CD4-positive, CD25-positive, alpha-beta regulatory T cell (primary cell): Measurements from ENCODE around the gene PPP1R13B. TPM values are rescaled to one million over a fixed set of nuclear protein-coding genes. Genes with fewer than 3 reads are reported as not detected.

Source experiments
- ATAC-seq, 2 donors: fragments of 150-1000 bp; cut with Tn5 transposase; one replicate each; pipeline ENCODE4 v1.10.0; 2021; ENCODE audit warnings: low read depth in 2 of 2, moderate number of reproducible peaks in 2 of 2, moderate library complexity in 1 of 2
- DNase-seq, 3 donors: peaks; one replicate each; pipeline versions ENCODE4 v3.0.0 to v3.0.0-alpha.2; 2012 to 2022; ENCODE audit warnings: mixed read lengths in 1 of 3
- H3K27ac ChIP-seq: one replicate; pipeline ENCODE4 v1.7.0; 2013; ENCODE audit warnings: mild to moderate bottlenecking, low read length; ENCODE audit not compliant: insufficient read depth, poor library complexity, severe bottlenecking
- H3K27me3 ChIP-seq: one replicate; pipeline ENCODE4 v1.7.0; 2013; ENCODE audit warnings: low read length; ENCODE audit not compliant: control insufficient read depth, insufficient read depth
- H3K36me3 ChIP-seq: one replicate; pipeline ENCODE4 v1.7.0; 2013; ENCODE audit warnings: mild to moderate bottlenecking, low read length, moderate library complexity; ENCODE audit not compliant: control insufficient read depth, insufficient read depth
- H3K4me1 ChIP-seq: 2 replicates; pipeline ENCODE4 v1.7.0; 2013; ENCODE audit warnings: mild to moderate bottlenecking, low read length; ENCODE audit not compliant: insufficient read depth, control insufficient read depth, poor library complexity, severe bottlenecking
- H3K4me3 ChIP-seq: one replicate; pipeline ENCODE4 v1.7.0; 2013; ENCODE audit warnings: low read depth, mild to moderate bottlenecking, low read length, moderate library complexity
- H3K9me3 ChIP-seq, 2 experiments: 1 replicate in 1 of 2; 2 replicates in 1 of 2; pipeline ENCODE4 v1.7.0; 2013; ENCODE audit warnings: low read length in 2 of 2, mild to moderate bottlenecking in 1 of 2, moderate library complexity in 1 of 2; ENCODE audit not compliant: control insufficient read depth in 2 of 2
- H3K27ac Mint-ChIP-seq, 3 donors: one replicate each; pipeline ENCODE4 v1.8.0; 2020 to 2022; ENCODE audit warnings: mild to moderate bottlenecking in 3 of 3, mixed read lengths in 3 of 3, moderate library complexity in 2 of 3
- H3K27me3 Mint-ChIP-seq: one replicate; pipeline ENCODE4 v1.8.0; 2022; ENCODE audit warnings: mild to moderate bottlenecking, mixed read lengths
- H3K36me3 Mint-ChIP-seq: one replicate; pipeline ENCODE4 v1.8.0; 2020; ENCODE audit warnings: mixed read lengths
- H3K4me1 Mint-ChIP-seq, 4 donors: one replicate each; pipeline ENCODE4 v1.8.0; 2020 to 2022; ENCODE audit warnings: mixed read lengths in 4 of 4, mild to moderate bottlenecking in 1 of 4
- H3K4me3 Mint-ChIP-seq, 4 donors: one replicate each; pipeline ENCODE4 v1.8.0; 2020 to 2022; ENCODE audit warnings: mild to moderate bottlenecking in 4 of 4, mixed read lengths in 4 of 4, moderate library complexity in 3 of 4
- H3K9me3 Mint-ChIP-seq, 7 donors: one replicate each; pipeline ENCODE4 v1.8.0; 2020 to 2022; ENCODE audit warnings: mixed read lengths in 7 of 7, mild to moderate bottlenecking in 3 of 7, moderate library complexity in 2 of 7
- polyA plus RNA-seq, 4 donors: library from polyadenylated mRNA; unstranded; fragments of 300-500 nt; fragmentation: Illumina TruSeq; gene quantifications; one replicate each; pipeline ENCODE4 v1.2.3, GENCODE V29; 2021
- total RNA-seq: library from RNA; stranded (reverse); gene quantifications from one replicate; pipeline ENCODE4 v1.2.3, GENCODE V29; 2022

Gene PPP1R13B
- total and polyA plus RNA-seq, 5 donors from 2014 or later: 1.5 to 21.5 (median 3.0) TPM

DNA sequence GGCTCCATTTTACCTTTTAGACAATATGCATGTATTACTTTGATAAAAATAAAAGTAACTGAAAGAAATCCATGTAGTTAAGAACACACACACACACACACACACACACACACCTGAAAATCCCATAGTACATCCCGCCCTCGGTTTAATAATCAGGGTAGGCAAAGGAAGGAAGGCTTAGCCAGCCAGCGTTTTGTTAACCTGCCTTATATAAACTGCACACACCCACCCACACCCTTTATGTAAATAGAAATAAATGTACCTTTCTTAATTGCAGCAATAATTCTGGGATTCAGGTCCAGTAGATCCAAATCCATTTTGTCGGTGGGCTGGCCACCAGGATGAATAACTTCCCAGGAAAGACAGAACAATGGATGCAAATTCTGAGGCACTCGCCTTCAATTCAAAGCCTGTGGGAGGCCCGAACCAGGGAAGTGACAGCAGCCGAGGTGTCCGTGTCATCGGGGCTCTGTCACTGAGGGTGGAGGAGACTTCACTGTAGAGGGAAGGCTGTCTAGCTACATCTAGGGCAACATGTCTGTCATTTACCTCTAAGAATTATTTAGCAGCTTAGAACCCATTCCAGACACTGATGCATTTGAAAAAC is 136.5 kb downstream of the PPP1R13B start:
- peaks cover 0 to 22% (median 8%) of the 10 kb centered on the region in 4 donors for H3K4me1 Mint-ChIP-seq
- peaks cover 7% of the 10 kb centered on the region for H3K4me1 ChIP-seq
- no peaks in the 10 kb centered on the region for H3K27me3 ChIP-seq
- peaks cover 0 to 2% (median 0%) of the 10 kb centered on the region in 7 donors for H3K9me3 Mint-ChIP-seq
- no peaks in the 10 kb centered on the region for H3K36me3 ChIP-seq
- no peak for ATAC-seq
- H3K27me3 Mint-ChIP-seq: no peaks in the 10 kb centered on the region
- no peaks in the 10 kb centered on the region for H3K9me3 ChIP-seq
- H3K4me3 Mint-ChIP-seq: peak overlapping the region in 2 of 4 donors; percentile 68 to 81
- DNase-seq: no peak
- H3K36me3 Mint-ChIP-seq: no peaks in the 10 kb centered on the region
- no peak overlapping the region for H3K4me3 ChIP-seq
- H3K27ac Mint-ChIP-seq: no peak overlapping the region
- no peak overlapping the region for H3K27ac ChIP-seq

DNA sequence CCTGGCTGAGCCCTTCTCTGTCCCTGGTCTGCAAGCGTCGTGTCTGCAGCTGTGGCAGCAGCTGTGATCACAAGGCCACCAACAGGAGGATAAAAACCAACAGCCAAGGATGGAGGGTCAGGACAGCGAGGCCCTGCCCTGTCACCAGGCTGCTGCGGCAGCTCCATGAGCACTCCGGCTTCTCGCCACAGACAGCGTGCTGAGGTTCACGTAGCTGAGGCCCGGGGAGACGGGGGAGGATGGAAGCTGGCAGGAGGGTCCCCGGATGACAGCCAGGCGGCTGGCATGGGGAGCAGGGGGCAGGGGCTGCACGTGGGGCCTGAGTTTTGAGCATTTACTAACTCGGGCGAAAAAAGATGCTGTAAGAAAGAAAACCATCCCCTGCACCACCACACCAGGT is 137.6 kb downstream of the PPP1R13B start:
- Mint-ChIP-seq H3K4me3 (no peak overlapping the region), H3K9me3 (peaks cover 0 to 2% (median 0%) of the 10 kb centered on the region in 7 donors), H3K4me1 (peaks cover 0 to 18% (median 4%) of the 10 kb centered on the region in 4 donors), H3K36me3 (no peaks in the 10 kb centered on the region), H3K27ac (peak overlapping the region in 2 of 3 donors; percentile 4 to 69), H3K27me3 (no peaks in the 10 kb centered on the region)
- DNase-seq (no peak), ATAC-seq (no peak)
- Histone ChIP-seq H3K27me3 (no peaks in the 10 kb centered on the region), H3K27ac (no peak overlapping the region), H3K36me3 (no peaks in the 10 kb centered on the region), H3K4me1 (peaks cover 7% of the 10 kb centered on the region), H3K9me3 (no peaks in the 10 kb centered on the region), H3K4me3 (no peak overlapping the region)

DNA sequence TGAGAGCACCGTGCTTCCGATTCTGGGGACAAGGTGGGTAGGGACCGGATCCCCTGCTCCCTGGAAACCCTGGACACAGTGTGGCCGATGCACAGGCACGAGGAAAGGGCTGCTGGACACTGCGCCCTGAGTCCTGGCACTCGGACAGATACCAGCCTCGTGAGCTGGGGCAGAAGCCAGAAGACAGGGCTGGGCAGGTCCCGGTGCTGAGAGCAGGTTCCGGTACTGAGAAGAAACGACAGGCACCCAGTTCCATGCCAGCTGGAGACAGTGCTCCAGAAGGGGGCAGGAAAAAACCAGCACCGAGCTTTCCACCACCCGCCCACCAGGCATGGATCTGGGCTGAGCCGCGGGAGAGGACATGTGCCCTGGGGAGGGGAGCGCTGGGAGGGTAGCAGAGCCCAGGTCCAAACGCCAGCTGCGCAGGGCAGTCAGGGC is 138.6 kb downstream of the PPP1R13B start:
- Histone ChIP-seq H3K27ac (no peak overlapping the region), H3K4me3 (no peak overlapping the region), H3K9me3 (no peaks in the 10 kb centered on the region), H3K4me1 (no peaks in the 10 kb centered on the region), H3K27me3 (no peaks in the 10 kb centered on the region), H3K36me3 (peaks cover 4% of the 10 kb centered on the region)
- peak overlapping the region in 1 of 3 donors; percentile 17 for H3K27ac Mint-ChIP-seq
- peaks cover 0 to 2% (median 0%) of the 10 kb centered on the region in 7 donors for H3K9me3 Mint-ChIP-seq
- no peak for ATAC-seq
- DNase-seq: no peak
- H3K36me3 Mint-ChIP-seq: peaks cover 2% of the 10 kb centered on the region
- peaks cover 0 to 16% (median 6%) of the 10 kb centered on the region in 4 donors for H3K4me1 Mint-ChIP-seq
- H3K4me3 Mint-ChIP-seq: peak overlapping the region in 1 of 4 donors; percentile 35
- no peaks in the 10 kb centered on the region for H3K27me3 Mint-ChIP-seq

DNA sequence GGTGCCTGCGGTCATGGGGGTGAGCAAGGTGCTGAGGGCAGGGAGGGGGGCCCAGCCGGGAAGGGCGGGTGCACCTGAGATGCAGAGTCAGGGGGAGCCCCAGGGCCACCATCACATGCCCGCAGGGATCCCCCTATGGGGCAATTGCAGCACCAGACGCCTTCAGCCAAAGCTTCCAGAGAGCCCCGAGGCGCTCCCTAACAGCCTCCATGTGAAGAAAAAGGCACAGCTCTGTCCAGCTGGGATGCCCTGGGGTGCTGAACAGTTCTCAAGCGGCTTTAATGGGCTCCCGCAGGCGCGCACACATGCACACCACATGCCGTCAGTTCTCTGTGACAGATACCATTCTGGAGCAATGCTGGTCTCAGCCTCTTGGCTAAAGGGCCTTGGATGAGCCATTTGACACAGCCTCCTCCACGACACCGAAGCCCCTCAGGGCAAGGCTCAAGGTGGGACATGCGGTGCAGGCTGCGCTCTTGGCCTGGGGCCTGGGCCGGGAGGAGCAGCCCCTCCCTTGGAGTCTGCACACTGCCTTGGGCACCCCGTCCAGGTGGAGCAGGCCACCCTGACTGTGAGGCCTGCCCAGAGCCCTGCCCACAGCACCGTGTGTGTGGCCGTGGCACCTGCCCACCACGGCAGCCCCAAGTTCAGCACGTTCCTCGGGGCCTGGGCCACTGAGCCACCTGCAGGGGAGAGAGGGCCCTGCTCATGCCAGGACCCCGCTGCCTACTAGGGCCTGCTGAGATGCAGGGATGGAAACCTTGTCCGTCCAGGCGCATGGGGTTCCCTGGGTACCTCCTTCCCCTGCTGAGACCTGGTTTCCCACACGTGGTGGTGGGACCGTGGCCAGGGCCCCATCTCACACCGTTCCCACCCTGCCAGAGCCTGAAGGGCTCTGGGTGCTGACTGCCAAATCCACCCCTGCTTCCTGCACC is 139.8 kb downstream of the PPP1R13B start:
- no peaks in the 10 kb centered on the region for H3K27me3 Mint-ChIP-seq
- DNase-seq: no peak
- Histone ChIP-seq H3K36me3 (peaks cover 11% of the 10 kb centered on the region), H3K27me3 (no peaks in the 10 kb centered on the region), H3K27ac (no peak overlapping the region), H3K4me1 (no peaks in the 10 kb centered on the region), H3K9me3 (no peaks in the 10 kb centered on the region), H3K4me3 (no peak overlapping the region)
- no peak overlapping the region for H3K4me3 Mint-ChIP-seq
- H3K36me3 Mint-ChIP-seq: peaks cover 11% of the 10 kb centered on the region
- H3K4me1 Mint-ChIP-seq: peaks cover 0 to 13% (median 6%) of the 10 kb centered on the region in 4 donors
- H3K27ac Mint-ChIP-seq: peak overlapping the region in 1 of 3 donors; percentile 62
- H3K9me3 Mint-ChIP-seq: peaks cover 0 to 3% (median 0%) of the 10 kb centered on the region in 7 donors
- ATAC-seq: no peak

DNA sequence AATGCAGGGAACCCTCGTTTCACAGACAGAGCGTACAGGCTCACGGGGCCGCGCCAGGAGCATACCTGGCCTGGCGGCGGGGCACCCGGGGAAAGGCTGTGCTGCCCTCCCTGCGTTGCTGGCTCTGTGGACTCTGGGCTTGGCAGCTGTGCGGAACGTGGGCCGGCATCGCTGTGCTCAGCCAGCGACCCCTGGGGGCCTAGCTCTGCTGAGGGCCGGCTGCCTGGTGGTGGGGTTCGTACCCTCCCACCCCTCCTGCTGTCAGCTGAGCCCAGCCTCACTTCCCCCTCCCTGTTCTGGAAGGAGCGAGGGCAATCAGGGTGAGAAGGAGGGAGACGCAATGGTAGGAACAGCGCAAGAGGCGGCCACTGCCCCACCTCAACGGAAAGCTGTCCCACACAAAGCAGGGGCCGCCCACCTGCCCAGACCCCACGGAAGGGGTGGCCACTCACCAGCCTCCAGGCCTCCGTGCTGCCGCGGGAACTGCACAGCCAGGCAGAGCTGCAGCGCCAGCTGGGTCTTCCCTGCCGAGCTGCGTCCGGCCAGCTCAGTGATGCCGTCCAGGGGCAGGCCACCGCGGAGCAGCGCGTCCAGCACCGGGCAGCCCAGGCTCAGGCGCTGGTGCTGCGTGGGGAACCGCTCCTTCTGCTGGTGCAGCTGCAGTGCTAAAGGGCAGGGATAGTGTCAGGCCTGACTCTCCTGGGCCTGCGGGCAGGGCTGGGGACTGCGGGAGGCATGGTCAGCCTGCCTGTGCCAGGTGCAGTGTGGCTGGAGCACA is 140.6 kb downstream of the PPP1R13B start:
- no peaks in the 10 kb centered on the region for H3K27me3 ChIP-seq
- ATAC-seq: no peak
- no peaks in the 10 kb centered on the region for H3K4me1 ChIP-seq
- H3K27ac Mint-ChIP-seq: no peak overlapping the region
- H3K27me3 Mint-ChIP-seq: no peaks in the 10 kb centered on the region
- peaks cover 16% of the 10 kb centered on the region for H3K36me3 ChIP-seq
- H3K9me3 ChIP-seq: no peaks in the 10 kb centered on the region
- no peak for DNase-seq
- no peak overlapping the region for H3K27ac ChIP-seq
- peaks cover 0 to 3% (median 0%) of the 10 kb centered on the region in 7 donors for H3K9me3 Mint-ChIP-seq
- H3K4me3 Mint-ChIP-seq: no peak overlapping the region
- peaks cover 11% of the 10 kb centered on the region for H3K36me3 Mint-ChIP-seq
- H3K4me1 Mint-ChIP-seq: peaks cover 0 to 13% (median 6%) of the 10 kb centered on the region in 4 donors
- H3K4me3 ChIP-seq: no peak overlapping the region

DNA sequence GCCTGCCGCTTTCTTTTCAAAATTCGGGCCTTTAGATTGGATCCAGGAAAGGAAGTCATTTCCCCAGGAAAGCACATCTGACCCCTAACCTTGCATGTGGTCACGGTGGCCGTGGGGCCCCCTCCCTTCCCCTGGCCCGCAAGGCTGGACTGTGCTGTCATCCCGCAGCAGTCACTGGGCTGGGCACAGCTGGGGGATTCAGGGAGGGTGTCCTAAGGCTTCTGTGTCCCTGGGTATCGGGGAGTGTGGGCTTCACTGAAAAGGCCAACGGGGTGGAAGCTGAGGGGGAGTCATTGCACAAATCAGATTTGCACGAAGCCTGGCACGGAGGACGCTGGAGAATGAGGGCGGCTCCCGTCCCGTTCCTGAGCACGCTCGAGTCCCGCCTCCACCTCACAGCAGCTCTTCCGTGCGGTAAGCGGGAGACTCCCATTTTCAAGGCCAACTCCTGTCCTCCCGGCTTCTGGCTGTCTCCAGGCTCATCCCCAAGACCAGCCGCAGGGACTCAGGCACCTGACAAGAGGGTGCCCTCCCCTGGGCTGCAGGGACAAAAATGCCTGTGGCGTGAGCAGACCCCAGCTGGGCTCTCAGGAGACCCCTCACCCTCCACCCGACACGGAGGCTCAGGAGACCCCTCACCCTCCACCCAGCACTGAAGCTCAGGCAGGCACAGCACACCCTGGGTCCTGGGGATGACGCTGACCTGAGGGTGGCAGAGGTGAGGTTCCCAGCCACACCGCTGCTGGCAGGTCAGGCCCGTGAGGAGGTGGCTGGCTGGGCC is 141.7 kb downstream of the PPP1R13B start:
- ATAC-seq (no peak), DNase-seq (no peak)
- H3K27ac ChIP-seq: no peak overlapping the region
- no peaks in the 10 kb centered on the region for H3K27me3 ChIP-seq
- Mint-ChIP-seq H3K27ac (no peak overlapping the region), H3K4me3 (no peak overlapping the region), H3K27me3 (no peaks in the 10 kb centered on the region), H3K36me3 (peaks cover 11% of the 10 kb centered on the region), H3K9me3 (peaks cover 0 to 1% (median 0%) of the 10 kb centered on the region in 7 donors), H3K4me1 (peaks cover 0 to 6% (median 3%) of the 10 kb centered on the region in 4 donors)
- no peak overlapping the region for H3K4me3 ChIP-seq
- H3K9me3 ChIP-seq: no peaks in the 10 kb centered on the region
- H3K4me1 ChIP-seq: no peaks in the 10 kb centered on the region
- H3K36me3 ChIP-seq: peaks cover 16% of the 10 kb centered on the region

DNA sequence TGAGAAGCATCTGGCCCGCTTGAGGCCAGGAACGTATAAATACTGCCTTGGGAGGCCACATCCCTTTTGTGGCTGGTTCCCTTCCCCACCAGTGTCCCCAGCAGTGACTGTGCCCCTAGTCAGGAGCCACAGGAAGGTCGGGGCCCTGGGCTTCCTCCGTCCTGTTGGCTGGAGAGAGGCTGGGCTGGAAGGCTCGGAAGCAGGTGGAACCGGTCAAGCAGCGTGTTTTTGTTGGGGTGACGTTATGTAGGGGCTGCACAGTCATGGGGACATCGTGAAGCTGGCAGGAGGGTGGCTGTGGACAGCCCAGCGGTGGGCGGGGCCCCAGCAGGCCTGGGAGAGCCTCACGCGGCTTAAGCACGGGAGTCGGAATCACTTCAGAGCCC is 142.3 kb downstream of the PPP1R13B start:
- Mint-ChIP-seq H3K4me3 (no peak overlapping the region), H3K36me3 (peaks cover 11% of the 10 kb centered on the region), H3K4me1 (peaks cover 0 to 6% (median 3%) of the 10 kb centered on the region in 4 donors), H3K27me3 (no peaks in the 10 kb centered on the region), H3K9me3 (peaks cover 0 to 1% (median 0%) of the 10 kb centered on the region in 7 donors), H3K27ac (no peak overlapping the region)
- Histone ChIP-seq H3K4me1 (no peaks in the 10 kb centered on the region), H3K9me3 (no peaks in the 10 kb centered on the region), H3K27ac (no peak overlapping the region), H3K36me3 (peaks cover 16% of the 10 kb centered on the region), H3K4me3 (no peak overlapping the region), H3K27me3 (no peaks in the 10 kb centered on the region)
- no peak for DNase-seq
- ATAC-seq: no peak
